Nephron progenitor cell (in vitro differentiated cells): ENCODE measurements around the gene RBM4.

Experiments used
- DNase-seq: peaks from one replicate; pipeline ENCODE4 v3.0.0; 2021
- H3K27ac Mint-ChIP-seq: 2 replicates; pipeline ENCODE4 v1.8.0; 2021; ENCODE audit warnings: mild to moderate bottlenecking, moderate library complexity, mixed read lengths
- H3K27me3 Mint-ChIP-seq: 2 replicates; pipeline ENCODE4 v1.8.0; 2021; ENCODE audit warnings: mild to moderate bottlenecking, low read depth, mixed read lengths; ENCODE audit not compliant: poor library complexity
- H3K36me3 Mint-ChIP-seq: 2 replicates; pipeline ENCODE4 v1.8.0; 2021; ENCODE audit warnings: low read depth, mixed read lengths
- H3K4me1 Mint-ChIP-seq: 2 replicates; pipeline ENCODE4 v1.8.0; 2021; ENCODE audit warnings: mixed read lengths
- H3K4me3 Mint-ChIP-seq: 2 replicates; pipeline ENCODE4 v1.8.0; 2021; ENCODE audit warnings: mild to moderate bottlenecking, moderate library complexity, mixed read lengths
- H3K9me3 Mint-ChIP-seq: 2 replicates; pipeline ENCODE4 v1.8.0; 2021; ENCODE audit warnings: mild to moderate bottlenecking, moderate library complexity, mixed read lengths
- CTCF ChIP-seq: fragments of 200-600 bp; sonication (generic); IDR thresholded peaks from 2 replicates; pipeline ENCODE4 v1.5.0; 2021; ENCODE audit warnings: antibody characterized with exemption

Gene RBM4

GRCh38 chr11:66593303-66593635, 45.2 kb upstream of the RBM4 start:
- TF ChIP-seq CTCF = no peak
- H3K36me3 Mint-ChIP-seq = peaks cover 20% of the 10 kb centered on the region
- peaks cover 36% of the 10 kb centered on the region for H3K9me3 Mint-ChIP-seq

GRCh38 chr11:66593650-66594049, 44.9 kb upstream of the RBM4 start:
- H3K4me3 Mint-ChIP-seq = peak overlapping the region; percentile 100
- peaks cover 20% of the 10 kb centered on the region for H3K36me3 Mint-ChIP-seq
- H3K27ac Mint-ChIP-seq = no peak overlapping the region
- peaks cover 8% of the 10 kb centered on the region for H3K27me3 Mint-ChIP-seq
- DNase-seq = no peak
- peaks cover 36% of the 10 kb centered on the region for H3K9me3 Mint-ChIP-seq
- TF ChIP-seq CTCF = no peak
- peaks cover 20% of the 10 kb centered on the region for H3K4me1 Mint-ChIP-seq

More at GRCh38 chr11:66593303-66593635, 45.2 kb upstream of the RBM4 start:
- Mint-ChIP-seq H3K4me1 (peaks cover 20% of the 10 kb centered on the region), H3K27ac (peak overlapping the region; percentile 99), H3K4me3 (peak overlapping the region; percentile 100), H3K27me3 (peaks cover 8% of the 10 kb centered on the region)
- DNase-seq = no peak

- H3K4me1 Mint-ChIP-seq = peaks cover 20% of the 10 kb centered on the region
- peaks cover 24% of the 10 kb centered on the region for H3K36me3 Mint-ChIP-seq
- peak overlapping the region; percentile 87 for H3K27ac Mint-ChIP-seq
- peaks cover 8% of the 10 kb centered on the region for H3K27me3 Mint-ChIP-seq
- no peak for TF ChIP-seq CTCF
- DNase-seq = no peak
- H3K9me3 Mint-ChIP-seq = peaks cover 28% of the 10 kb centered on the region
- peak overlapping the region; percentile 52 for H3K4me3 Mint-ChIP-seq
Observed at GRCh38 chr11:66595245-66595904, 43.1 kb upstream of the RBM4 start.

DNA sequence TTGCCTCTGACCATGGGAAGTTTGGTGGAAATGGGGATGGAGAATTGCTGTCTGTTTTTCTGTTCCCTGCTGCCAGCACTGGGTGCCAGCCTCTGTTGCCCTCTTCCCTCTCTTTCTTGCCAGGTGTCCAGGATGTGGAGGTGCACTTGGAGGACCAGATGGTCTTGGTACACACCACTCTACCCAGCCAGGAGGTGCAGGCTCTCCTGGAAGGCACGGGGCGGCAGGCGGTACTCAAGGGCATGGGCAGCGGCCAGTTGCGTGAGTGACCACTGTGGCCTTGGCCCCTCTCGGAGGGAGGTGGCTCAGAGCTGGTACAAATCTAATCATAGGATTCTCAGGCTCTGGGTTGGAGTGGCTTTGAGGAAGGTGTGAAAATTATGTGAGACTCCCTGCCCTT, 39.5 kb upstream of the RBM4 start:
- no peak overlapping the region for H3K4me3 Mint-ChIP-seq
- no peak for TF ChIP-seq CTCF

DNA sequence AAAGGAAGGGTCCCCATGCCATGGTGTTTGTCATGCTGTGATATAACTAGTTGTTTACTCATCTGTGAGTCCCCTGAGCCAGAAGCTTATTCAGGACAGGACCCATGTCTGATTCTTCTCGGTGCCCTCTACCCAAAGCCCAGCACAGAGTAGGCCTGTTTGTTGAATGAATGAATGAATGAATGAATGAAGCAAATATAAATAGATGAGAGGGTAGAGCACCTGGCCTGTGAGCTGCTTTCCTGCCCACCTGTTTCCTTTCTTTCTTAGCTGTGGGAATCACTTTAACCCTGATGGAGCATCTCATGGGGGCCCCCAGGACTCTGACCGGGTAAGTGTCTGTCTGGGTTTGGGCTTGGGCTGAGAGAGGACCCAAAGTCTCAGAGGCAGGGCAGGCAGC, 38.3 kb upstream of the RBM4 start:
- no peak for DNase-seq
- Mint-ChIP-seq H3K27me3 (no peaks in the 10 kb centered on the region), H3K27ac (no peak overlapping the region), H3K36me3 (peaks cover 38% of the 10 kb centered on the region), H3K9me3 (no peaks in the 10 kb centered on the region), H3K4me3 (no peak overlapping the region), H3K4me1 (peaks cover 13% of the 10 kb centered on the region)
- TF ChIP-seq CTCF = no peak

More for the DNA sequence above, 39.5 kb upstream of the RBM4 start:
- DNase-seq = no peak
- Mint-ChIP-seq H3K9me3 (no peaks in the 10 kb centered on the region), H3K27ac (no peak overlapping the region), H3K4me1 (peaks cover 16% of the 10 kb centered on the region), H3K27me3 (no peaks in the 10 kb centered on the region), H3K36me3 (peaks cover 34% of the 10 kb centered on the region)

DNA sequence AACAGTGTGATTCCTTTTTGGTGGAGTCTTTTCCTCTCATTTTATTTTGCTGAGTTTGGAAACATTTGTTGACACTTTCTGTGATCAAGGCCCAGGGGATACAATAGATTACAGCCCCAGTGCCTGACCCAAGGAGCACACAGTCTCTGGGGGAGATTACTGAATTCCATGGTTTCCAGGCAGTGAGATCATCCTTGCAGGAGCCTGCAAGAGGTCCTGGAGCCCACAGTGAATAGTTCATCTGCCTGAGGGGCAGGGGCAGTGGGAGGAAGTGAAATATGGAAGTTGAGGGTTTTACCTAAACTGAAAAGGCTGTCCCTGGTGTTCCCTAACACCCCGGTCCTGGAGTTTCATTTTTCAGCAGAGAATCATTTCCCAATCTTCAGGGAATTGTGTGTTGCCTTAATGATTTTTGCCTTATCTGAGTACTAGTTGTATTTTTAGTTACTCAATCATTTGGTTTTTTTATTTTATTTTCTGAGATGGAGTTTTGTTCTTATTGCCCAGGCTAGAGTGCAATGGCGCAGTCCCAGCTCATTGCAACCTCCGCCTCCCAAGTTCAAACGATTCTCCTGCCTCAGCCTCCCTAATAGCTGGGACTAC, 37.8 kb upstream of the RBM4 start:
- H3K4me1 Mint-ChIP-seq = peaks cover 8% of the 10 kb centered on the region
- no peak for DNase-seq
- no peak overlapping the region for H3K4me3 Mint-ChIP-seq
- H3K27me3 Mint-ChIP-seq = no peaks in the 10 kb centered on the region
- no peak for TF ChIP-seq CTCF
- H3K36me3 Mint-ChIP-seq = peaks cover 41% of the 10 kb centered on the region
- H3K27ac Mint-ChIP-seq = no peak overlapping the region
- no peaks in the 10 kb centered on the region for H3K9me3 Mint-ChIP-seq
